RCC 7860 (cell line): ENCODE results near the gene AKAP10.
"Not testable (repeated sequence)": the region's sequence is repeated elsewhere in the genome, so short reads cannot be mapped to it uniquely, and the experiment has no call there.

ENCODE experiments used
- DNase-seq: peaks from one replicate; pipeline ENCODE4 v3.0.0-alpha.2; 2015; ENCODE audit warnings: low spot score
- FAIRE-seq: peaks from 2 replicates; lab custom pipeline; 2012; peaks lifted over from hg19 to GRCh38; lab: Jason Lieb, UNC

The AKAP10 gene

DNA sequence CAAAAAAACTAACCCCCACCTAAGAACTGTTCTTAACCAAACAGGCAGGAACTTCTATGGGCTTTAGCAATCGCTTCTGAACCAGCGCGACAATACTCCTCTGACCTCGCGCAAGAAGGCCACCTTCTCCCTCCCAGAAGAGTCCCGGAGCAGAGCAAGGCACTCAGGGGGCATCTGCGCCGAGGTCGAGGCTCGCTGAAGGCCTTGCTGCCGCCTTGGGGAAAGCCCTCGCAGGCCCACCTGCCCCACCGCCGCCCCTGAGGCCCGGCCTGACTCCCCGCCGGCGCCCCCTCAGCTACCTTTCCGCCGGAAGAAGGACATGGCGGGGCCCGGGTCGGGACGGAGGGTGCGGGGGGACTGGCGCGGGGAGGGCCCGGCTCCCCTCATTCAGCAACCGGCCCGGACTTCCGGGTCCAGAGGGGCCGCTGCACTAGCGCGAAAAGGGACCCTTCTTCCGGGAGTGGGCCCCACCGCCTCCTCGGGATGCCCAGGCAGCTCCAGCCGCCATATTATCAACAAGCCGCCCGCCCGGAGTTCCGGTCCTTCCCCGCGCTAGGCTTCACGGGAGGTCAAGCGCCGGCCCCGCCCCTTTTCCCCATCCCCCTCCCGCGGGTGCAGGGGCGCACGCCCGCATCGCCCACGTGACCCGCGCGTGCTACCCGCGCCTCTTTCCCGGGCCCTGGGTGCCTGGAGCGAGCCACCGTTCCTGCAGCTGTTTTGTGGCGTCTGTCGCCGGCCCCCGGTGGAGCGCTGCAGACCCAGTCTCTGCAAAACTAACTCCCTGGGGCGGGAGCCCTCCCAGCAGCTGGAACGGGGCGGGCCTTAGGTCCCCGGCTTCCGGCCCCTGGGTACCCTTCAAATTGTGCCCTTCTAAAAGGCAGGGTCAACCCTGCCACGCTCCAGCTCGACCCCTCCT, at the start of gene AKAP10:
TSS of gene AKAP10 (minus strand) at position 536 of the 916 bp plus-strand sequence. CDS start at position 387, 149 bp downstream.
- FAIRE-seq (no peak), DNase-seq (peak; percentile 52)

DNA sequence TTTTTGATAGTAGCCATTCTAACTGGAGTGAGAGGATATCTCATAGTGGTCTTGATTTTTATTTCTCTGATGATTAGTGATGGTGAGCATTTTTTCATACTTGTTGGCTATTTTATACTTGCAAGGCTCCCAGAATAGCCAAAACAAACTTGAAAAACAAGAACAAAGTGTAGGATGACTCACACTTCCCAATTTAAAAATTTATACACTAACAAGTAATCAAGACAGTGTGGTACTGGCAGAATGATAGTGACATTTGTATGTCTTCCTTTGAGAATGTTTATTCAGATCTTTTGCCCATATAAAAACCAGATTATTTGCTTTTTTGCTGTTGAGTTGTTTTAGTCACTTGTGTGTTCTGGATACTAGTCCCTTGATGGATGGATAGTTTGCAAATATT, 49.3 kb upstream of the AKAP10 start:
- no peak for FAIRE-seq
- DNase-seq = no peak

- FAIRE-seq (no peak), DNase-seq (no peak)
Observed at GRCh38 chr17:20022701-20023100, 45.1 kb upstream of the AKAP10 start.

GRCh38 chr17:20016475-20016992, 38.9 kb upstream of the AKAP10 start:
- DNase-seq, FAIRE-seq: not testable (repeated sequence)

- no peak for FAIRE-seq
- no peak for DNase-seq
Observed at GRCh38 chr17:20012017-20012536, 34.4 kb upstream of the AKAP10 start.

DNA sequence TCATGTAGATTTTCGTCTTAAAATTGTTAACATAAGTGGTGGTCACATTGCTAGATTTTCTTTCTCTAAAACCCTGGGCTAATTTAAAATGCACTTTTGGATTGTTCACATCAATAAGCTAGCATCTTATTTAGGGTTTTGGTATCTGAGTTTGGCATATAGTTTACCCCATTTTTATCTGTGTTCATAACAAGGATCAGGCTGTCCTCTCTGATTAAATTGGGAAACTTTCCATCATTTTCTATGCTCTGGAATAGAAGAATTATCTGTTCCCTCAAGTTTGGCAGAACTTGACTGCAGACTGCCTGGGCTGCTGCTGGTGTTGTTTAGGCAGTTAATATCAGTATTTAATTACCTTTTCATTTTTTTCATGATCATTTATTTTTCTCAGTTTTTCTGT, 33.3 kb upstream of the AKAP10 start:
- no peak for FAIRE-seq
- no peak for DNase-seq

DNA sequence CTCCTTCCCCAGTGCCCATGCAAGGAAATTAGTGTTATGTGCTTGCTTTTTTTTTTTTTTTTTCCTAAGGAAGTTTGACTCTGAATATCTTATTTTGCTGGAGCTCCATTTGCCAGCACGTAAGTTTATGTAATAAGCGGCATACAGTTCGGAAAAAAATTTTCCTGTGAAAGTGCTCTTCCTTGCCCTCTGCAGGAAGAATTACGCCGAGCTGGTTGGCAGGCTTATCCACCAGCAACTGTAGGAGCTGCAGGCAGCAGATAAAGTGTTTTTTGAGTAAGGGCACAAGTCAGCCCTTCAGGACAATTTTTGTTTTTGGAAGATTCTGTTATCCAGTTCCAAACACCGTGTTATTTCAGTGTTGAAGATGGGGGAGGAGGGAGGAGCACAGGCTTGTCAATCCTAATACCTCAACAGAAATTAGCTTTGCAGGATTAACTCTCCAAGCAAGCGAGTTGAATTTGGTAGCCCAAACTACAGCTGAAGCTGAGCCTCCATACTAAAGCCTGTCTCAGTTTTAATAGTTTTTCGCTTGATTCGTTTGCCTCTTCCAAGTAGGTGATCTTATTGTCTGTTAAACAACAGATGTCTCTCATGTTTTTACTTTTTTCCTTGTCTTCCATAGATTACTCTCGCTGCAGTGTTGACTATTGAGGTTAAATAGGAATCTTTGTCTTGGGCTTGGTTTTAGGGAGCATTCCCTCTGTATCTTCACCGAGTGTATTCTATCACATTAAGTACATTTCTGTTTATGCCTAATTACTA, 32.7 kb upstream of the AKAP10 start:
- FAIRE-seq (no peak), DNase-seq (peak; percentile 10)

DNA sequence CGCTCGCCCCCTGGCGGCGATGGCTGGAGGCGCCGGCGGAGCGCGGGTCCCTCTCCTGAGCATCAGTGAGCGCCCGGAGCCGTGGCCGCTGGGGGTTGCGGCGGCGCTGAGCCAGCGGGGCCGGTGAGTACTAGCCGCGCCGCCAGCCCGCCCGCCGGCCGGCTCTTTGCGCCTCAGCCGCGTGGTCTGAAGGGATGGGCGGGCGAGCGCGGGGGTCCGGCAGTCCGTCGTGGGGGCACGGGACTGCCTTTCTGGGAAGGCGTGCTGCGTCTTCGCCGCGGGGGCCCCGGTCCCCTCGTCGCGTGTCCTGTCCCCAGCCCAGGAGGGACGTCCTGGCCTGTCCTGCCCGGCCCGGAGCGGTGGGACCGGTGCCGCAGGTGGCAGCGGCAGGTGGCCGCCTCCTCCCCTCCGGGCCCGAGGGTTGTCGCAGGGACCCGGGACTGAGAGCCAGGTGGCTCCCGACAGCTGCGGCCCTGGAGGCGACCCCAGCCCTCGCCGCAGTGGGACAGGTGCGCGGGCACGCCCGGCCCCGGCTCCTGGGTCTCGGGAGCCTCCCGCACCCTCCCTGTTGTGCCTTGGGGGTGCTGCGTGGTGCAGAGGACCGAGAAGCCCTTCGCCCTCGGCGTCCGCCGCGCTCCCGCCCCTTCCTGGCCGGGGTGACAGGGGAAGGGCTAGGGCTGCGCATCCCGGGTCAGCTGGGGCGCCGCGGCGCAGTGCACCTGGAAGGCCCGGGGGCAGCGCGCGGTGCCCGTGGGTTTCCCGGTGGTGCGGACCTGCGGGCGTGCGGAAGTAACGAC, 31.9 kb upstream of the AKAP10 start, which contains the start of gene SPECC1:
TSS of gene SPECC1 (plus strand) at position 58 of the 797 bp plus-strand sequence. CDS start 87,293 bp downstream, outside the sequence.
- DNase-seq (peak; percentile 25), FAIRE-seq (no peak)

GRCh38 chr17:20009052-20009301, 31.3 kb upstream of the AKAP10 start:
- DNase-seq (no peak), FAIRE-seq (no peak)

DNA sequence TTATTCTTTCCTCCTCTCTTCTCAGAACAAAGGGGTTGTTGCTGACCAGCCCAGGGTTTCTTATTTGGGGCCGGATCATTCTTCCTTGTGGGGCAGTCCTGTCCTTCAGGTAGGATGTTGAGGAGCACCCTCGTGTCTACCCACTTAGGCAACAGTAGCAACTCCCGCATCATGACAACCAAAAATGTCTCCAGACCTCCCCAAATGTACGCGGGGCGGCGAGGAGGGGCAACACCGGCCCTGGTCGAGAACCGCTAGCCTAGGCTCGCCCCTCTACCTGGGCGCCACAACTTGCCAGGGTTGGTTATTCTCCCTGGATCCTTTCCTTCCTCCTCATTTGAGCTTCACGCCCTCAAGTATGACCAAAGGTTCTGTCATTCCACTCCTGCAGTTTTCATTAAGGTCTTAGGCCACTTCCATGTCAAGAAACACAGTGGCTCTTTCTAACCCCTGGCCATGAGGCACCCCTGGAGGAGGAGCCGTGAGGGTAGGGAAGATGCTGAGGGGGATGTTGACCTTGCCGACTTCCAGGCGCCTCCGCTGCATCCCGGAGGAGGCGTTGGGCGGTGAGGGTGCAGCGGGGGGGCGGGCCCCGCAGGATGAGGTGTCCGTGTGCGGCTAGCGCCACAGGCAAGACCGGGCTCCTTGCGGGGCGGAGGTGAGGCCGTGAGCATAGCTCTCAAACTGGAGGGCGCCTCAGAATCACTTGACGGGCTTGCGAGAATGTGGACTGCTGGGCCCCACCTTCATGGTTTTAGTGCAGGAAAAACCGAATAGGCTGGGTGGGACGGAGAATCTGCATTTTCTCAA, 30.8 kb upstream of the AKAP10 start:
- DNase-seq (no peak), FAIRE-seq (no peak)

GRCh38 chr17:19996502-19996901, 18.9 kb upstream of the AKAP10 start:
- DNase-seq (no peak), FAIRE-seq (no peak)

GRCh38 chr17:19996086-19996485, 18.5 kb upstream of the AKAP10 start:
- no peak for DNase-seq

DNA sequence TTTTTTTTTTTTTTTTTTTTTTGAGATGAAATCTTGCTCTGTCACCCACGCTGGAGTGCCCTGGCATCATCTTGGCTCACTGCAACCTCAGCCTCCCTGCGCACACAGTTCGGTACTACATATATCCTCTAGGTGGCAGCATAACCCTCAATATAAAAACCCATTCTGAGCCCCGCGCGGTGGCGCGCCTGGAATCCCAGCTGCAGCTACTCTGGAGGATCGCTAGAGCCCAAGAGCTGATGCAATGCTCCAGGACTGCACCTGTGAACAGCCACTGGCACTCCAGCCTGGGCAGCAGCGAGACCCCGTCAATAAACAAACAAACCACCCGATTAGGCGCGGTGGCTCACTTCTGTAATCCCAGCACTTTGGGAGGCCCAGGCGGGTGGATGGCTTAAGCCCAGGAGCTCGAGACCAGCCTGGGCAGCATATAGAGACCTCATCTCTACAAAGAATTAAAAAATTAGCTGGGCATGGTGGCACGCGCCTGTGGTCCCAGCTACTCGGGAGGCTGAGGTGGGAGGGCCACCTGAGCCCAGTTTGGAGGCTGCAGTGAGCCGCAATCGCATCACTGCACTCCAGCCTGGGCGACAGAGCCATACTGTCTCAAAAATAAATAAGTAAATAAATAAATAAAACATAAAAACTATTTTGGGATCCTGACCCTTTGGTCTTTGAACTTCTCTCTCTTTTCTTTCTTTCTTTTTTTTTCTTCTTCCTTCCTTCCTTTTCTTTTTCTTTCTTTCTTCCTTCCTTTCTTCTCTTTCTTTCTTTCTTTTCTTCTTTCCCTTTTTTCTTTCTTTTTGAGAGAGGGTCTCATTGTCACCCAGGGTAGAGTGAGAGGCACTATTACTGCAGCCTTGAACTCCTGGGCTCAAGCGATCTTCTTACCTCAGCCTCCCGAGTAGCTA, 15.4 kb upstream of the AKAP10 start:
- FAIRE-seq = peak; percentile 42

More at GRCh38 chr17:19996086-19996485, 18.5 kb upstream of the AKAP10 start:
- FAIRE-seq = no peak

GRCh38 chr17:19991252-19991885, 13.7 kb upstream of the AKAP10 start:
- FAIRE-seq (no peak), DNase-seq (no peak)

More for the DNA sequence above, 15.4 kb upstream of the AKAP10 start:
- DNase-seq = peak; percentile 65

- FAIRE-seq (no peak), DNase-seq (no peak)
Observed at GRCh38 chr17:19987897-19988296, 10.3 kb upstream of the AKAP10 start.

- FAIRE-seq (no peak), DNase-seq (no peak)
Observed at GRCh38 chr17:19986941-19987861, 9.6 kb upstream of the AKAP10 start.
